ENCODE data around the gene TRIM41.

DNA sequence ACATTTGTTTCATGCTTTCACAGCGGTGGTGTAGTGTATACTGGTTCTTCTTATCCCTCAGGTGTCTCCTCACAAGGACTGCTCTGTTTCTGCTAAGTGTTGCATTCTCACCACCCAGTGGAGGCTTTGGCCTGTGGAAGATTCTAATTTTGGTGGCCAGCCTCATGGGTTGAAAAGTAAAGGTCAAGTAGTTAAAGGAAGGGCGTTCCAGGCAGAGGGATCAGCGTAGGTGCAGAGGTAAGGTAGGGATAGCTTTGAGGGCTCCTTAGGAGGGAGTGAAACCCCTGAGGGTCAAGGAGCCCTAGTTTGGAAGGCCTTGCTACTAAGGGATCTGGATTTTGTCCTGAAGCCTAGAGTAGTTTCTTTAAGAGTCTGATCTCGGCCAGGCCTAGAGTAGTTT lies 25.2 kb downstream of the TRIM41 start:
- no peak for TF ChIP-seq POLR2A (IDR thresholded peaks at IDR 0.05; ENCODE audit: low read depth, low read length)
- TF ChIP-seq POLR2AphosphoS5 (IDR thresholded peaks at IDR 0.05; ENCODE audit: low read depth, low read length), result no peak
- no peak for TF ChIP-seq TAF1 (IDR thresholded peaks at IDR 0.05; ENCODE audit: borderline replicate concordance, low read depth, low read length)

Data from GM12892 (cell line).